Vagina (tissue), 2 donors: ENCODE data around the gene POU2F1. TPM values are rescaled to one million over a fixed set of nuclear protein-coding genes. Genes with fewer than 3 reads are reported as not detected.

Experiments
- DNase-seq, 2 donors: peaks; one replicate each; pipeline ENCODE4 v3.0.0-alpha.2; 2017; ENCODE audit errors: extremely low spot score in 2 of 2
- H3K27ac ChIP-seq: fragments of 200-600 bp; sonication (generic); one replicate; pipeline ENCODE4 v1.5.1; 2019
- H3K27me3 ChIP-seq: fragments of 200-600 bp; sonication (generic); one replicate; pipeline ENCODE4 v1.5.1; 2019
- H3K36me3 ChIP-seq, 2 donors: fragments of 200-600 bp; sonication (generic); one replicate each; pipeline ENCODE4 v1.5.1; 2017 to 2019
- H3K4me1 ChIP-seq: fragments of 200-600 bp; sonication (generic); one replicate; pipeline ENCODE4 v1.5.1; 2019
- H3K4me3 ChIP-seq, 2 donors: fragments of 200-600 bp; sonication (generic); 1 replicate in 1 of 2; 2 replicates in 1 of 2; pipeline ENCODE4 v1.5.1; 2016 to 2019
- H3K9me3 ChIP-seq: fragments of 200-600 bp; sonication (generic); one replicate; pipeline ENCODE4 v1.5.1; 2019
- POLR2A ChIP-seq, 2 donors: fragments of 450-650 bp; IDR thresholded peaks; one replicate each; pipeline ENCODE4 v1.6.1; 2017; ENCODE audit warnings: antibody characterized with exemption in 2 of 2, mild to moderate bottlenecking in 2 of 2, moderate library complexity in 2 of 2
- POLR2AphosphoS5 ChIP-seq, 2 donors: sonication (generic); formaldehyde crosslinking; IDR thresholded peaks; one replicate each; pipeline ENCODE4 v1.9.0; 2017; ENCODE audit warnings: antibody characterized with exemption in 2 of 2, mild to moderate bottlenecking in 2 of 2, low read depth in 1 of 2; ENCODE audit not compliant: insufficient read depth in 1 of 2
- intact Hi-C: fragments of 100-400 bp; cut with DNase I; formaldehyde crosslinking; loops from one replicate; pipeline ENCODE4 v1.15.1; 2023
- total RNA-seq: library from RNA; depleted of rRNA; stranded (reverse); fragments of >200 nt; gene quantifications from one replicate; pipeline ENCODE4 v1.2.3, GENCODE V29; 2016
- TF ChIP-seq, protein P1 (sequence below), 3 experiments: fragments of 450-650 bp in 2 of 3; fragments of 200-600 bp in 1 of 3; sonication (generic) in 1 of 3; IDR thresholded peaks; one replicate each; pipeline ENCODE4 v1.5.1; 2017 to 2019; ENCODE audit warnings: antibody characterized with exemption in 3 of 3, mild to moderate bottlenecking in 2 of 3, moderate library complexity in 2 of 3

Gene POU2F1
- total RNA-seq, 1 donor from 2014 or later = 10.8 TPM

DNA sequence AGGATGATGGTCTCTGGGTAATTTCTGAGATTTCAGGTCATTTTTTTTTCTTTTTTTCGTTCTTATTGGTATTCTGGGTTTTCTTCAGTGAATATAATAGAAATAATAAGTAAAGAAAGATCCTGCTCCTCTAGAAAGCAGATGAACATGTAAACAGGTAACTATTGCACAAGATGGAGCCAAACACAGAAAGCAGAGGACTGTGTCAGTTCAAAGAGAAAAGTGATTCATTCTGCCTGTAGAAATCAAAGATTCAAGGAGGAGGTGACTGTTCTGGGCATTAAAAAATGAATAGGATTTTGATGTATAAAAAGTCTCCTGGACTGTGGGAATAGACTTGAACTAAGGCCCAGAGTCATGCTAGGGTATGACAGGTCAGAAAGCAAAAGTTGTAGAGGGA is 41.9 kb upstream of the POU2F1 start:
- H3K27ac ChIP-seq = no peak overlapping the region
- intact Hi-C loops = no loop called here
- no peaks in the 10 kb centered on the region for H3K36me3 ChIP-seq
- TF ChIP-seq POLR2AphosphoS5 (IDR thresholded peaks at IDR 0.05; ENCODE audit: insufficient read depth in 1 of 2, low read depth in 1 of 2) (no peak), POLR2A (IDR thresholded peaks at IDR 0.05) (no peak)
- TF ChIP-seq, protein P1, sequence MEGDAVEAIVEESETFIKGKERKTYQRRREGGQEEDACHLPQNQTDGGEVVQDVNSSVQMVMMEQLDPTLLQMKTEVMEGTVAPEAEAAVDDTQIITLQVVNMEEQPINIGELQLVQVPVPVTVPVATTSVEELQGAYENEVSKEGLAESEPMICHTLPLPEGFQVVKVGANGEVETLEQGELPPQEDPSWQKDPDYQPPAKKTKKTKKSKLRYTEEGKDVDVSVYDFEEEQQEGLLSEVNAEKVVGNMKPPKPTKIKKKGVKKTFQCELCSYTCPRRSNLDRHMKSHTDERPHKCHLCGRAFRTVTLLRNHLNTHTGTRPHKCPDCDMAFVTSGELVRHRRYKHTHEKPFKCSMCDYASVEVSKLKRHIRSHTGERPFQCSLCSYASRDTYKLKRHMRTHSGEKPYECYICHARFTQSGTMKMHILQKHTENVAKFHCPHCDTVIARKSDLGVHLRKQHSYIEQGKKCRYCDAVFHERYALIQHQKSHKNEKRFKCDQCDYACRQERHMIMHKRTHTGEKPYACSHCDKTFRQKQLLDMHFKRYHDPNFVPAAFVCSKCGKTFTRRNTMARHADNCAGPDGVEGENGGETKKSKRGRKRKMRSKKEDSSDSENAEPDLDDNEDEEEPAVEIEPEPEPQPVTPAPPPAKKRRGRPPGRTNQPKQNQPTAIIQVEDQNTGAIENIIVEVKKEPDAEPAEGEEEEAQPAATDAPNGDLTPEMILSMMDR (IDR thresholded peaks at IDR 0.05) = no peak
- H3K4me3 ChIP-seq = no peak overlapping the region
- no peaks in the 10 kb centered on the region for H3K9me3 ChIP-seq
- H3K27me3 ChIP-seq = no peaks in the 10 kb centered on the region
- no peaks in the 10 kb centered on the region for H3K4me1 ChIP-seq
- no peak for DNase-seq

DNA sequence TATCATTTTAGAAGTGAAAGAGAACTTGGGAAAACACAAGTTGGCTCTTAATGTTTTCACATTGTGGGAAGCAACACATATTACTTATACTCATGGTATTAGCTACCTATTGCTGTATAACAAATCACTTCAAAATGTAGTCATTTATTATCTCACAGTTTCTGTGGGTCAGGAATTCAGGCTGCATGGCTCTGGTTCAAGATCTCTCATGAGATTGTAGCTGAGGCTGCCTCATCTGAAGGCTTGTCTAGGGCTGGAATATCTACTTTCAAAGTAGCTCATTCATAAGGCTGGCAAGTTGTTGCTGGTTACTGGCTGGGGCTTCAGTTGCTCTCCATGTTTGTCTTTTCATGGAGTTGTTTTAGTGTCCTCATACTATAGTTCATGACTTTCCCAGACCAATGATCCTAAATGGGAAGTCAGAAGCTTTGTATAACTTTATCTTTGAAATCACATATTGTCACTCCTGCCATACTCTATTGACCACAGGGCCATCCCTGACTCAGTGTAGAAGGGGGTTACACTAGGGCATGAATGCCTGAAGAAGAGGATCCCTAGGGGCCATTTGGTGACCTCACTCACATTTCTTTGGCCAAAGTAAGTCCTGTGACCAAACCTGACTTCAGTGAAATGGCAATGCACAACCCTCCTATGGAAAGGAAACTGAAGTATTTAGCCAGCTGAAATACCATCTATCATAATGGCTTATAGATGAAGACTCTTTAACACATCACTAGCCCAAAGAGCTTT is 37.9 kb upstream of the POU2F1 start:
- Histone ChIP-seq H3K27me3 (no peaks in the 10 kb centered on the region), H3K9me3 (no peaks in the 10 kb centered on the region), H3K27ac (no peak overlapping the region), H3K4me3 (no peak overlapping the region), H3K36me3 (no peaks in the 10 kb centered on the region), H3K4me1 (no peaks in the 10 kb centered on the region)
- TF ChIP-seq, protein P1 (IDR thresholded peaks at IDR 0.05) = no peak
- no peak for TF ChIP-seq POLR2A (IDR thresholded peaks at IDR 0.05)
- no peak for TF ChIP-seq POLR2AphosphoS5 (IDR thresholded peaks at IDR 0.05; ENCODE audit: insufficient read depth in 1 of 2, low read depth in 1 of 2)
- no peak for DNase-seq
- intact Hi-C loops = no loop called here

DNA sequence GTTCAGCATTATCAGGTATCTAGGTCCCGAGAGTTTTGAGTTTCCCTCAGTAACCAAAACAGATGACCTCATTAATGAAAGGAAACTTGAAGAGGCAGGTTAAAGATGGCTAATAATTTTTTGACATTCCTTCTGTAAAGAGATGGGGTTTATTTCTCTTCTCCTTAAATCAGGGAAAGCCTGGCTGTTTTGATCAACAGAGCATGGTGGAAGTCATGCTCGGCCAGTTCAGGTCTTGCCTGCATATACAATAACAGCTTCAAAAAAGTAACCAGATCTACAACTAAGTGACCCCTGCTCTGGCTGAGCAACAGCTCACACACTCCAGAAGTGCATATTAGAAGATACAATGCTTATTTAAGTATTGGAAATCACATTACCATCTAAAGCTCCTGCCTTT is 36.6 kb upstream of the POU2F1 start:
- no peaks in the 10 kb centered on the region for H3K4me1 ChIP-seq
- DNase-seq = no peak
- no peak overlapping the region for H3K27ac ChIP-seq
- TF ChIP-seq, protein P1 (IDR thresholded peaks at IDR 0.05) = no peak
- TF ChIP-seq POLR2A (IDR thresholded peaks at IDR 0.05) (no peak), POLR2AphosphoS5 (IDR thresholded peaks at IDR 0.05; ENCODE audit: insufficient read depth in 1 of 2, low read depth in 1 of 2) (no peak)
- H3K4me3 ChIP-seq = no peak overlapping the region
- intact Hi-C loops = no loop called here
- H3K36me3 ChIP-seq = no peaks in the 10 kb centered on the region
- H3K9me3 ChIP-seq = no peaks in the 10 kb centered on the region
- no peaks in the 10 kb centered on the region for H3K27me3 ChIP-seq

DNA sequence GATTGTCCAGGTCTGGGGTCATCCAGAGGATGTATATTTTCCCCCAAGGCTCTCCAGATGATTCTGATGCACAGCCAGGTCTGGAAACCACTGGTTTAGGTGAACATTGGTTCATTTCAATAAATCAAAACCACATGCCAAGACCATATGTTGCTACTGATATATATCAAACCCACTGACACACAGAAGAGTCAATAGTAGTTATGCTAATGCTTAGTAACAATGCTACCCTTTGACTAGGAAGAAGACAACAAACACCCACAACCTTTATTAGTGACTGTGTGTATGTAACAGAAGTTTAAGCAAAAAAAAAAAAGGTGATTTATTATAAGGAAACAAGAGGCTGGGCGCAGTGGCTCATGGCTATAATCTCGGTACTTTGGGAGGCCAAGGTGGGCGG is 35.6 kb upstream of the POU2F1 start:
- no peak for TF ChIP-seq POLR2A (IDR thresholded peaks at IDR 0.05)
- TF ChIP-seq POLR2AphosphoS5 (IDR thresholded peaks at IDR 0.05; ENCODE audit: insufficient read depth in 1 of 2, low read depth in 1 of 2) = no peak
- TF ChIP-seq, protein P1 (IDR thresholded peaks at IDR 0.05) = no peak
- Histone ChIP-seq H3K4me1 (no peaks in the 10 kb centered on the region), H3K27ac (no peak overlapping the region), H3K36me3 (no peaks in the 10 kb centered on the region), H3K9me3 (no peaks in the 10 kb centered on the region), H3K4me3 (no peak overlapping the region), H3K27me3 (no peaks in the 10 kb centered on the region)
- no peak for DNase-seq
- intact Hi-C loops = no loop called here

DNA sequence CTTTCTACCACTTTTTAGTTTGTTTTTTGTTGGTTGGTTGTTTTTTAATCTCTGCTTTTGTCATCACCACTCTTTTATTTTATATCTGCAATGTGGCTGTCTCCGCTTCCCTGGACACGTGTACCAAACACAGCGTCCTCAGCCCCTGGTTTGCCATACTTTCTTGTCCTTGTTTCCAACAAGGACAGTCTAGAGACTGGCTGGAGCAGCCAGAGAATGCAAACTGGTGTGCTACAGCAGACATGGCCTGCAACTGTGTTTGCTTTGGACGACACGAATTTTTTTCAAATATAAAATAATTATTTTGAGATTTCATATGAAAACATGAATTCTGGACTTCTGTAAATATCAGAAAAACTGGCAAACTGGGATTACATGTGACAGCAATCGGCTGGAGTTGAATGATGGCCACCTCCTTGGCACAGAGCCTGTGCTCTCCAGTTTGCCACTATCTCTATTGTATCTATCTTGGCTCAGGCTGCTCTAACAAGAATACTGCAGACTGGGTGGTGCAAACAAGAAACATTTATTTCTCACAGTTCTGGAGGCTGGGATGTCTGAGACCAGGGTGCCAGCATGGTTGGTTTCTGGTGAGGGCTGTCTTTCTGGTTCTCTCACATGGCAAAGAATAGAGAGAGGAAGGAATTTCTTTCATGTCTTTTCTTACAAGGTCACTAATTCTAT is 34.6 kb upstream of the POU2F1 start:
- TF ChIP-seq, protein P1 (IDR thresholded peaks at IDR 0.05) = no peak
- TF ChIP-seq POLR2AphosphoS5 (IDR thresholded peaks at IDR 0.05; ENCODE audit: insufficient read depth in 1 of 2, low read depth in 1 of 2) (no peak), POLR2A (IDR thresholded peaks at IDR 0.05) (no peak)
- no peaks in the 10 kb centered on the region for H3K4me1 ChIP-seq
- no peak for DNase-seq
- H3K4me3 ChIP-seq = no peak overlapping the region
- H3K27me3 ChIP-seq = no peaks in the 10 kb centered on the region
- H3K36me3 ChIP-seq = no peaks in the 10 kb centered on the region
- H3K27ac ChIP-seq = no peak overlapping the region
- H3K9me3 ChIP-seq = no peaks in the 10 kb centered on the region
- intact Hi-C loops = no loop called here
